DOHH2 (cell line): ENCODE data around the gene LHFPL4.

Source experiments
- EZH2phosphoT487 ChIP-seq: fragments of 200-600 bp; sonication (generic); IDR thresholded peaks from 2 replicates; pipeline ENCODE4 v1.6.1; 2017; ENCODE audit warnings: borderline replicate concordance, mild to moderate bottlenecking, antibody characterized with exemption, low read length, moderate library complexity, mixed read lengths
- TF ChIP-seq, protein P1 (sequence below): fragments of 200-600 bp; sonication (generic); IDR thresholded peaks from one replicate; pipeline ENCODE4 v1.5.1; 2014; ENCODE audit warnings: antibody characterized with exemption, mild to moderate bottlenecking, low read depth, low read length; ENCODE audit not compliant: poor library complexity, severe bottlenecking

DNA sequence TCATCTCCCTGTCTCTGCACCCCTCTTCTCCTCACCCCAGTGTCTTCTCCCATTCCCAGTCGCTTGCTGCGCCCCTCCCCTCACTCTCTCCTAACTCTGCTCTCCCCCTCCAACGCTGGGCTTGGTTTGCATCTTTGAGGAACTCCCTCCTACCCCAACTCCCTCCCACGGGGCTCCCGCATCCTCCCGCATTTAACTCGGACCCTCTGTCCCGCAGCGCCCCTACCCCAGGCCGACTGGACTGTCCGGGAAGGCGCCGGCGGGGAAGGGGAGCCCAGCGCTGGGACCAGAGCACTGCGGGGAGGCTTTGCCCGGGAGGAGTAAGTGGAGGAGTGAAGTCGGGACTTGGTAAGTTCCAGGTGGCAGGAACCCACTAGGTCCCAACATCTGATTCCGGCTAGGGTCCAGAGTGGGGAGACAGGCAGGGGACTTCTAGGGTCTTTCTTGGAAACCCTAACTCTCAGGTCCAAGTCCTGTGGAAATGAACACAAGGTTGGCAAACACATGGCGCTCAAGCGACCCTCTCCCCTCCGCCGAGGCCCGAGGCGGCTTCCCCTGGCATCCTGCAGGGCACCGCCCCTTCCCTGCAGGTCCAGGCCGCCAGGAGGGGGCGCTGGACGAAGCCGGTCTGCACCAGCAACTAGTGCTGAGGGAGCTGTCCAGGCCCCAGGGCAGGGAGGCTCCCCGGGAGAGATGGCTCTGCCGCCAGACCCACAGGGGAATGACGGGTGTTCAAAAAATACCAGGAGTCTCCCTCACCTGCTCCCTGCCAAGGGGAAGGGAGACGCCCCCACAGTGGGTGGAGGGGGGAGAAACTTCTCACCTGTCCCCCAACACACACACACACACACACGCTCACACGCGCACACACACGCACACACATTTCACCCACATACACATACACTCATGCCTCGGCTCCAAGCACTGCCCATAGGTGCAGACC is 53.2 kb downstream of the LHFPL4 start:
- TF ChIP-seq, protein P1, sequence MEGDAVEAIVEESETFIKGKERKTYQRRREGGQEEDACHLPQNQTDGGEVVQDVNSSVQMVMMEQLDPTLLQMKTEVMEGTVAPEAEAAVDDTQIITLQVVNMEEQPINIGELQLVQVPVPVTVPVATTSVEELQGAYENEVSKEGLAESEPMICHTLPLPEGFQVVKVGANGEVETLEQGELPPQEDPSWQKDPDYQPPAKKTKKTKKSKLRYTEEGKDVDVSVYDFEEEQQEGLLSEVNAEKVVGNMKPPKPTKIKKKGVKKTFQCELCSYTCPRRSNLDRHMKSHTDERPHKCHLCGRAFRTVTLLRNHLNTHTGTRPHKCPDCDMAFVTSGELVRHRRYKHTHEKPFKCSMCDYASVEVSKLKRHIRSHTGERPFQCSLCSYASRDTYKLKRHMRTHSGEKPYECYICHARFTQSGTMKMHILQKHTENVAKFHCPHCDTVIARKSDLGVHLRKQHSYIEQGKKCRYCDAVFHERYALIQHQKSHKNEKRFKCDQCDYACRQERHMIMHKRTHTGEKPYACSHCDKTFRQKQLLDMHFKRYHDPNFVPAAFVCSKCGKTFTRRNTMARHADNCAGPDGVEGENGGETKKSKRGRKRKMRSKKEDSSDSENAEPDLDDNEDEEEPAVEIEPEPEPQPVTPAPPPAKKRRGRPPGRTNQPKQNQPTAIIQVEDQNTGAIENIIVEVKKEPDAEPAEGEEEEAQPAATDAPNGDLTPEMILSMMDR: peak; percentile 87
- TF ChIP-seq EZH2phosphoT487: peak; percentile 87; the same call in 1 of the 2 replicates
